Choroid plexus epithelial cell (primary cell): ENCODE results near the gene GPR21.

Experiments
- DNase-seq: peaks from one replicate; pipeline ENCODE4 v3.0.0-alpha.2; 2010; ENCODE audit warnings: low read depth
- H3K4me3 ChIP-seq: 2 replicates; pipeline ENCODE4 v1.5.1; 2011; ENCODE audit warnings: low read depth, mild to moderate bottlenecking, control low read depth, low read length, moderate library complexity
- TF ChIP-seq, protein P1 (sequence below): conservative IDR thresholded peaks from 2 replicates; pipeline ENCODE4 v1.5.1; 2011; ENCODE audit warnings: low read depth, mild to moderate bottlenecking, control low read depth, inconsistent platforms, low read length, moderate library complexity

The GPR21 gene

DNA sequence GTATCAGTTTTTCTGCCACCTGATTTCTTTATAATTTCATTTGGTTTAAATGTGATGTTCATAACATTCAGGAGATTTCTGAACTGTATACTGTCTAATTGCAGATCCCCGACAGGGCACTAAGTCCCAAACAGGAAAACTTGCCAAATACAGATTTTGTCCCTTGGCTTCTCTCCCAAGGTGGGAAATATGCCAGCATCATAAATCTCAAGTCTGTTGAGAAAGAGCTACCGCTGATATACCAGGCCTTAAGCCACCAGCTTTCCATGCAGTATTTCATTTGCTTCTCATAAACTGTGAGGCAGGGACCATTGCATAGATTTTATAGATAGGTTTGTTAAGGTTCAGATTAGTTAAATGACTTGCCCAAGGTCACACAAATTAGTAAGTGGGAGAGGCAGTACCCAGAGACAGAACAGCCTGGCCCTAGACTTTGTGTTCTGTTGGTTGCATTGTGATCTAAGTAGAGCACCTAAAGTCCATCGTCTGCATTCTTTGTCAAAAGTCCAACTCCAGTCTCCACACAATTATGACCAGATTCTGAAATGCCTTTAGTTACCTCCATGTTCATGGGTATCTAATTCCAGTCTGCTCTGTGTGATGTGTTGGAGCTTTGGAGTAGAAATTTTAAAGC is 16.2 kb downstream of the GPR21 start:
- TF ChIP-seq, protein P1, sequence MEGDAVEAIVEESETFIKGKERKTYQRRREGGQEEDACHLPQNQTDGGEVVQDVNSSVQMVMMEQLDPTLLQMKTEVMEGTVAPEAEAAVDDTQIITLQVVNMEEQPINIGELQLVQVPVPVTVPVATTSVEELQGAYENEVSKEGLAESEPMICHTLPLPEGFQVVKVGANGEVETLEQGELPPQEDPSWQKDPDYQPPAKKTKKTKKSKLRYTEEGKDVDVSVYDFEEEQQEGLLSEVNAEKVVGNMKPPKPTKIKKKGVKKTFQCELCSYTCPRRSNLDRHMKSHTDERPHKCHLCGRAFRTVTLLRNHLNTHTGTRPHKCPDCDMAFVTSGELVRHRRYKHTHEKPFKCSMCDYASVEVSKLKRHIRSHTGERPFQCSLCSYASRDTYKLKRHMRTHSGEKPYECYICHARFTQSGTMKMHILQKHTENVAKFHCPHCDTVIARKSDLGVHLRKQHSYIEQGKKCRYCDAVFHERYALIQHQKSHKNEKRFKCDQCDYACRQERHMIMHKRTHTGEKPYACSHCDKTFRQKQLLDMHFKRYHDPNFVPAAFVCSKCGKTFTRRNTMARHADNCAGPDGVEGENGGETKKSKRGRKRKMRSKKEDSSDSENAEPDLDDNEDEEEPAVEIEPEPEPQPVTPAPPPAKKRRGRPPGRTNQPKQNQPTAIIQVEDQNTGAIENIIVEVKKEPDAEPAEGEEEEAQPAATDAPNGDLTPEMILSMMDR, result no peak
- peak; percentile 49 for DNase-seq
- no peak overlapping the region for H3K4me3 ChIP-seq

DNA sequence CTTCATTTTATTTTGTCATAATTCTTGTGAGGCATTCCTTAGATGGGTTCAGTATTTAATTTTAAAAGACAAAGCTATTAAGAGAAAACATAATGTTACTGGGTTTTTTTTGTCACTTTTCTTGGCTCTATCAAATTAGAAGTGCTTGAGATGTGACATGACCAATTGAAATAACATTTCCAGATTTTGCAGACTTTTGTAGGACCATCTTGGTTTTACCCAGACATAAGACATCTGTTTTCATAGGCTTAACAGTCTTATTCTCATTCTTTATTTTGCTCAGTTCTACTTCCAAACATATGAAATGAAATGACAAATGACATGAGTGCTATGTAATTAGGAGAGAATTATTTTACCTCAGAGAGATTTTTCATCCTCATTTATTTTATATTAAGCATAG is 19.6 kb downstream of the GPR21 start:
- TF ChIP-seq, protein P1, result no peak
- DNase-seq, result no peak
- no peak overlapping the region for H3K4me3 ChIP-seq

DNA sequence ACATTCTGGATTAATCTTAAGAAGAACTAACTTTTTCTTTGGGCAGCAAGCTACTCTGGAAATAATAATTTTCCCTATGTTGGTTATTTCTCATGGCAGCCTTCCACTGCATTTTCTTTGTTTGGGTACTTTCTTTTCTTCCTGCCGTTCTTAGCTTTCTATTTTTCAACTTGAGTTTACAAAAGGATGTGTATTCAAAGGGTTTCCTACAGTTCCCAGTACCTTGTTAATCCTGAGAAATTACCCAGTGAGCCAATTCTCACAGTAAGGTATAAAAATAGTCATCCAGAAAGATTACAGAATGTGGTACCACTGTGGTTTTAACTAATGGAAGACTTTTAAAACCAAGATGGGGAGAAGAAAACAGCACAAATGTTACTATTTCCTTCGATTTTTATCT is 20.2 kb downstream of the GPR21 start:
- DNase-seq, result no peak
- TF ChIP-seq, protein P1, result no peak
- no peak overlapping the region for H3K4me3 ChIP-seq

DNA sequence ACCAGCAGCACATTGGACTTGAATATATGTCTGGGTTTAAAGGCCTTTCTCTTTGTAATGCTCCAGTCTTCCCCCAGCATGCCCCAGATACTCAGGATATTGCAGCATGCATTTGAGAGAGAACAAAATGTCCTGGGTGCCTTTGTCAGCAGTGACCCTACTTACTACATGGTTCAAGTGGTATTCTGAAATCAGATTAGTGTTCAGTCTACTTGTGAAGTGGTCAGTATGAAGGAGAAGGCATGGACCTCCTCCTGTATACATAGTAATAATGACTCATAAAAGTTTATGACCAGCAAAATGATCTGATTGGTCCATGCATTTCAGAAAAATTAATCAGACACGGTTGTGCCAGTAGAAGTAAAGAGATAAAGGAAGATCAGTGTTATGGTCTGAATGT is 25.4 kb downstream of the GPR21 start:
- DNase-seq, result peak; percentile 98
- TF ChIP-seq, protein P1, result no peak
- no peak overlapping the region for H3K4me3 ChIP-seq

DNA sequence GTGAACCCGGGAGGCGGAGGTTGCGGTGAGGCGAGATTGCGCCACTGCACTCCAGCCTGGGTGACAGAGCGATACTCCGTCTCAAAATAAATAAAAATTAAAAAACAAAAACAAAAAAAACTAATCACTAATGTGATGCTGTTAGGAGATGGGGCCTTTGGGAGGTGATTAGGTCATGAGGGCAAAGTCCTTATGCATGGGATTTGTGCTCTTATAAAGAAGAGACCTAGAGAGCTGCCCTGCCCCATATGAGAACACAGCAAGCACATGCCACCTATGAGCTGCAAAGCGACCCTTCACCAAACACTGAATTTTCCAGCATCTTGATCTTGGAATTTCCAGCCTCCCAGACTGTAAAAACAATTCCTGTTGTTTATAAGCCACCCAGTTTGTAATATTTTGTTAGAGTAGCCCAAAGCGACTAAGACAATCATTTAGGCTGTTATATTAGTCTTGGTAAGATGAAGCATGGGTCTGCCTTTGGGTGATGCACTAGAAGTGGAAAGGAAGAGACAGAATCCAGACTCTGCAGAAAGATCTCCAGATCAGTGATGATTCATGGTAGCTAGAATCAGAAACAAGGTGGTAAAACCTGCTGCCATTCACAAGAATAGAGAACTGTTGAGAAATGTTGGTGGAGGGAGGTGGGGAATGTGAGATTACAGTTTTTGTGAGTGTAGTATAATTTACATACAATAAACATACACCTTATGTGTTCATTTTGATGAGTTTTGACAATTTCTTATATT is 26.2 kb downstream of the GPR21 start:
- TF ChIP-seq, protein P1, result no peak
- no peak overlapping the region for H3K4me3 ChIP-seq
- DNase-seq, result no peak

DNA sequence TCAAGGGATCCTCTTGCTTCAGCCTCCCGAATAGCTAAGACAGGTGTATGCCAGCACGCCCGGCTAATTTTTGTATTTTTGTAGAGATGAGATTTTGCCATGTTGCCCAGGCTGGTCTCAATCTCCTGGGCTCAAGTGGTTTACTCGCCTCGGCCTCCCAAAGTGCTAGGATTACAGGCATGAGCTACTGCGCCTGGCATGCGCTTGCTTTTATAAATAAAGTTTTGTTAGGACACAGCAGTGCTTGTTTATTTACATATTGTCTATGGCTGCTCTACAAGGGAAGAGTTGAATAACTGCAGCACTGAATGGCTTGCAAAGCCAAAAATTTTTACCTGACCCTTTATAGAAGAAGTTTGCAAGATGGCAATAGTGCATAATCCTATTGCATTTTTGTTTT is 27.7 kb downstream of the GPR21 start:
- DNase-seq, result no peak
- TF ChIP-seq, protein P1, result no peak
- no peak overlapping the region for H3K4me3 ChIP-seq
